SK-N-SH treated with all-trans-retinoic acid at 6 μM for 48 hours (cell line): ENCODE measurements around the gene CPPED1.

Experiments used
- ATAC-seq: fragments of 200-7000 bp; cut with Tn5 transposase; 3 replicates; pipeline ENCODE4 v1.9.1; 2020; ENCODE audit warnings: mild to moderate bottlenecking, moderate library complexity
- ARNTL ChIP-seq: fragments of 450-650 bp; formaldehyde crosslinking; IDR thresholded peaks from 2 replicates; pipeline ENCODE4 v1.5.0; 2020; ENCODE audit warnings: low read depth, mild to moderate bottlenecking, moderate library complexity, borderline replicate concordance
- BACH2 ChIP-seq: fragments of 250-450 bp; sonication (Bioruptor Pico); IDR thresholded peaks from 2 replicates; pipeline ENCODE4 v1.9.0; 2021; ENCODE audit warnings: mild to moderate bottlenecking, borderline replicate concordance
- CSDC2 ChIP-seq: fragments of 250-450 bp; sonication (Bioruptor Pico); IDR thresholded peaks from 2 replicates; pipeline ENCODE4 v1.5.0; 2020; ENCODE audit warnings: mild to moderate bottlenecking, moderate library complexity
- CSRNP3 ChIP-seq: fragments of 250-450 bp; sonication (Bioruptor Pico); IDR thresholded peaks from 2 replicates; pipeline ENCODE4 v1.5.1; 2021; ENCODE audit warnings: mild to moderate bottlenecking, moderate library complexity
- ESRRG ChIP-seq: fragments of 250-450 bp; sonication (Bioruptor Pico); IDR thresholded peaks from 2 replicates; pipeline ENCODE4 v1.6.1; 2021; ENCODE audit warnings: mild to moderate bottlenecking
- GLIS3 ChIP-seq: fragments of 250-450 bp; sonication (Bioruptor Pico); IDR thresholded peaks from 2 replicates; pipeline ENCODE4 v1.5.0; 2020; ENCODE audit warnings: mild to moderate bottlenecking, moderate library complexity
- OSR1 ChIP-seq: fragments of 250-450 bp; sonication (Bioruptor Pico); IDR thresholded peaks from 2 replicates; pipeline ENCODE4 v1.8.0; 2022; ENCODE audit warnings: moderate library complexity, mild to moderate bottlenecking, inconsistent platforms
- POU6F1 ChIP-seq: fragments of 250-450 bp; sonication (Bioruptor Pico); IDR thresholded peaks from 2 replicates; pipeline ENCODE4 v1.8.0; 2021; ENCODE audit warnings: low read depth, mild to moderate bottlenecking, moderate library complexity, borderline replicate concordance
- PPARA ChIP-seq: fragments of 250-450 bp; sonication (Bioruptor Pico); IDR thresholded peaks from 2 replicates; pipeline ENCODE4 v1.5.0; 2020; ENCODE audit warnings: mild to moderate bottlenecking, borderline replicate concordance
- RARB ChIP-seq: fragments of 250-450 bp; sonication (Bioruptor Pico); IDR thresholded peaks from 2 replicates; pipeline ENCODE4 v1.8.0; 2021; ENCODE audit warnings: mild to moderate bottlenecking, moderate library complexity
- SNAI2 ChIP-seq: fragments of 250-450 bp; sonication (Bioruptor Pico); IDR thresholded peaks from 2 replicates; pipeline ENCODE4 v1.5.0; 2020; ENCODE audit warnings: mild to moderate bottlenecking, moderate library complexity
- TCF4 ChIP-seq: fragments of 250-450 bp; sonication (Bioruptor Pico); IDR thresholded peaks from 2 replicates; pipeline ENCODE4 v1.8.0; 2021; ENCODE audit warnings: mild to moderate bottlenecking, moderate library complexity, borderline replicate concordance
- TSHZ2 ChIP-seq: fragments of 250-450 bp; sonication (Bioruptor Pico); IDR thresholded peaks from 2 replicates; pipeline ENCODE4 v1.5.0; 2020; ENCODE audit warnings: mild to moderate bottlenecking, moderate library complexity
- ZC3H10 ChIP-seq: fragments of 250-450 bp; sonication (Bioruptor Pico); IDR thresholded peaks from 2 replicates; pipeline ENCODE4 v1.5.1; 2021; ENCODE audit warnings: mild to moderate bottlenecking, moderate library complexity
- ZFP3 ChIP-seq: fragments of 250-450 bp; sonication (Bioruptor Pico); IDR thresholded peaks from 2 replicates; pipeline ENCODE4 v1.5.0; 2020; ENCODE audit warnings: mild to moderate bottlenecking, moderate library complexity
- ZFP30 ChIP-seq: fragments of 450-650 bp; formaldehyde crosslinking; IDR thresholded peaks from 2 replicates; pipeline ENCODE4 v1.5.0; 2022; ENCODE audit warnings: mild to moderate bottlenecking, moderate library complexity
- ZNF565 ChIP-seq: fragments of 450-650 bp; formaldehyde crosslinking; conservative IDR thresholded peaks from 2 replicates; pipeline ENCODE4 v1.5.0; 2020; ENCODE audit warnings: low read depth, mild to moderate bottlenecking, moderate library complexity
- ZNF70 ChIP-seq: fragments of 450-650 bp; formaldehyde crosslinking; IDR thresholded peaks from 2 replicates; pipeline ENCODE4 v1.5.0; 2020; ENCODE audit warnings: mild to moderate bottlenecking, moderate library complexity
- ZNF8 ChIP-seq: fragments of 450-650 bp; formaldehyde crosslinking; IDR thresholded peaks from 2 replicates; pipeline ENCODE4 v1.5.0; 2020; ENCODE audit warnings: mild to moderate bottlenecking, moderate library complexity
- TF ChIP-seq, protein P1 (sequence below): fragments of 250-450 bp; sonication (Bioruptor Pico); IDR thresholded peaks from 2 replicates; pipeline ENCODE4 v1.8.0; 2020; ENCODE audit warnings: mild to moderate bottlenecking, moderate library complexity, borderline replicate concordance

CPPED1 gene

GRCh38 chr16:12721841-12722421 is 81.8 kb downstream of the CPPED1 start (continued):
- TF ChIP-seq ARNTL, result no peak
- no peak for TF ChIP-seq TCF4 (CRISPR knock-in tag)
- TF ChIP-seq CSDC2, result no peak
- TF ChIP-seq OSR1, result no peak
- no peak for TF ChIP-seq PPARA
- TF ChIP-seq ESRRG (CRISPR knock-in tag), result no peak

DNA sequence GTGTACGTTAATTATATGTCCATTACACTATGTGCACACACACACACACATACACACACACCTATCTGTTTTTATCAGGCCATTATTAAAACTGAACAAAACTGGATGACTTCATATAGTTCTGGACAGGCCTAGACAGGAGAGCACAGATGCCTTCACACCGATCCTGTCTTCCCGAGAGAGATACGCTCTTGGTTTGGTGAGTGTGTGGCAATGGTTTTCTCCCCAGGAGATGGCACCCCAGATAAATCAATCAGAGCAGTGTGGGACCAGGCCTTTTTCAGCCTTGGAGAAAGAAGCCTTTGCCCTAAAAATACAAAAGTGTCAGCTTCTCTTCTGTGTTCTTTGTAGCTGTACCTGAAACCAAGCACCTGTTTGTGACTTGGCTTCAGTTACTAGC is 83.7 kb downstream of the CPPED1 start:
- TF ChIP-seq POU6F1 (CRISPR knock-in tag) (no peak), BACH2 (CRISPR knock-in tag) (no peak)
- TF ChIP-seq, all 23 proteins: peak for 0
- ATAC-seq, result no peak

DNA sequence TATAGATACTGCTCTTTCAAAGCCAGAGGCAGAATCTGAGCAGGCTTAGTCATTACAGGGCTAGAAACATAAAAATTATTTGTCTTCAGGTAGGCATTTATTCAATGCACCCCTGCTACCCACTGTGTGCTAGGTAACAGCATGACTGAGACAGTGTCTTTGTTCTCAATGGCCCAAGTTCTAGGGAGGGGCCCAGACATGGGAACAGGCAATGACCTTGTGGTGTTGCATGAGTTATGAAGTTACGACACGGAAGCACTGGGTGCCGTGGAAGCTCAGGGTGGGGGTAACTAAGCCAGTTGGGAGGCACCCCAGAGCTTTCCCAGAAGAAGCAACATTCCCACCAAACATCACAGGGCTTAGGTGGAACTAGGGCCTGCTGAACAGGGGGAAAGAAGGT is 87.0 kb downstream of the CPPED1 start:
- TF ChIP-seq OSR1 (no peak), ZC3H10 (no peak), ESRRG (CRISPR knock-in tag) (no peak), SNAI2 (CRISPR knock-in tag) (no peak), ZFP30 (CRISPR knock-in tag) (no peak), GLIS3 (CRISPR knock-in tag) (no peak), BACH2 (CRISPR knock-in tag) (no peak), ZNF565 (no peak)
- TF ChIP-seq, protein P1, sequence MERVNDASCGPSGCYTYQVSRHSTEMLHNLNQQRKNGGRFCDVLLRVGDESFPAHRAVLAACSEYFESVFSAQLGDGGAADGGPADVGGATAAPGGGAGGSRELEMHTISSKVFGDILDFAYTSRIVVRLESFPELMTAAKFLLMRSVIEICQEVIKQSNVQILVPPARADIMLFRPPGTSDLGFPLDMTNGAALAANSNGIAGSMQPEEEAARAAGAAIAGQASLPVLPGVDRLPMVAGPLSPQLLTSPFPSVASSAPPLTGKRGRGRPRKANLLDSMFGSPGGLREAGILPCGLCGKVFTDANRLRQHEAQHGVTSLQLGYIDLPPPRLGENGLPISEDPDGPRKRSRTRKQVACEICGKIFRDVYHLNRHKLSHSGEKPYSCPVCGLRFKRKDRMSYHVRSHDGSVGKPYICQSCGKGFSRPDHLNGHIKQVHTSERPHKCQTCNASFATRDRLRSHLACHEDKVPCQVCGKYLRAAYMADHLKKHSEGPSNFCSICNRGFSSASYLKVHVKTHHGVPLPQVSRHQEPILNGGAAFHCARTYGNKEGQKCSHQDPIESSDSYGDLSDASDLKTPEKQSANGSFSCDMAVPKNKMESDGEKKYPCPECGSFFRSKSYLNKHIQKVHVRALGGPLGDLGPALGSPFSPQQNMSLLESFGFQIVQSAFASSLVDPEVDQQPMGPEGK (CRISPR knock-in tag), result no peak
- no peak for ATAC-seq

- ATAC-seq, result no peak
- no peak for TF ChIP-seq CSDC2
- TF ChIP-seq ZNF8, result no peak
- TF ChIP-seq CSRNP3, result no peak
- TF ChIP-seq ZNF70 (CRISPR knock-in tag), result no peak
These were observed 93.9 kb downstream of the CPPED1 start for GRCh38 chr16:12709807-12710206.

- no peak for ATAC-seq
- TF ChIP-seq ZFP30 (CRISPR knock-in tag) (no peak), TSHZ2 (no peak), POU6F1 (CRISPR knock-in tag) (no peak), ARNTL (no peak), PPARA (no peak), GLIS3 (CRISPR knock-in tag) (no peak), CSRNP3 (no peak), SNAI2 (CRISPR knock-in tag) (no peak), ZNF565 (no peak), ZFP3 (CRISPR knock-in tag) (no peak), RARB (CRISPR knock-in tag) (no peak), CSDC2 (no peak)
- TF ChIP-seq, protein P1 (CRISPR knock-in tag), result no peak
These were observed 95.4 kb downstream of the CPPED1 start for GRCh38 chr16:12708266-12708665.
